ENCODE measurements around the gene BSPRY.
"Not testable (repeated sequence)": the region's sequence is repeated elsewhere in the genome, so short reads cannot be mapped to it uniquely, and the experiment has no call there.

The BSPRY gene

GRCh38 chr9:113373676-113374392 is 24.5 kb downstream of the BSPRY start:
- H3K4me1 ChIP-seq (ENCODE audit: control insufficient read depth, low read depth, low read length): no peaks in the 10 kb centered on the region
- H3K27ac ChIP-seq (ENCODE audit: low read length): no peak overlapping the region
- H3K27me3 ChIP-seq (ENCODE audit: control insufficient read depth, insufficient read depth, low read length): no peaks in the 10 kb centered on the region
- H3K9me3 ChIP-seq (ENCODE audit: control insufficient read depth, low read depth, low read length): no peaks in the 10 kb centered on the region
- H3K36me3 ChIP-seq (ENCODE audit: control insufficient read depth, low read depth, low read length): no peaks in the 10 kb centered on the region
- no peak overlapping the region for H3K9ac ChIP-seq (ENCODE audit: low read length)
- H3K4me3 ChIP-seq (ENCODE audit: low read length): no peak overlapping the region

GRCh38 chr9:113375057-113376023 is 26.0 kb downstream of the BSPRY start:
- Histone ChIP-seq H3K9me3 (ENCODE audit: control insufficient read depth, low read depth, low read length) (no peaks in the 10 kb centered on the region), H3K4me3 (ENCODE audit: low read length) (no peak overlapping the region), H3K9ac (ENCODE audit: low read length) (no peak overlapping the region), H3K27me3 (ENCODE audit: control insufficient read depth, insufficient read depth, low read length) (no peaks in the 10 kb centered on the region), H3K36me3 (ENCODE audit: control insufficient read depth, low read depth, low read length) (no peaks in the 10 kb centered on the region), H3K4me1 (ENCODE audit: control insufficient read depth, low read depth, low read length) (no peaks in the 10 kb centered on the region), H3K27ac (ENCODE audit: low read length) (no peak overlapping the region)

GRCh38 chr9:113376634-113377567 is 27.6 kb downstream of the BSPRY start, which contains the start of gene HDHD3:
Gene HDHD3 (minus strand): TSS chr9:113376986. CDS start chr9:113374354, 2,632 bp downstream.
- Histone ChIP-seq H3K9ac (ENCODE audit: low read length) (peak within 1 kb of the TSS; percentile 70), H3K4me1 (ENCODE audit: control insufficient read depth, low read depth, low read length) (no peaks in the 10 kb centered on the region), H3K9me3 (ENCODE audit: control insufficient read depth, low read depth, low read length) (no peaks in the 10 kb centered on the region), H3K4me3 (ENCODE audit: low read length) (peak within 1 kb of the TSS; percentile 80), H3K36me3 (ENCODE audit: control insufficient read depth, low read depth, low read length) (no peaks in the 10 kb centered on the region), H3K27ac (ENCODE audit: low read length) (no peak within 1 kb of the TSS), H3K27me3 (ENCODE audit: control insufficient read depth, insufficient read depth, low read length) (no peaks in the 10 kb centered on the region)

GRCh38 chr9:113379094-113379828 is 29.9 kb downstream of the BSPRY start:
- not testable (repeated sequence) for H3K9ac ChIP-seq (ENCODE audit: low read length); H3K9me3 ChIP-seq (ENCODE audit: control insufficient read depth, low read depth, low read length); H3K27me3 ChIP-seq (ENCODE audit: control insufficient read depth, insufficient read depth, low read length); H3K4me3 ChIP-seq (ENCODE audit: low read length); H3K4me1 ChIP-seq (ENCODE audit: control insufficient read depth, low read depth, low read length); H3K27ac ChIP-seq (ENCODE audit: low read length); H3K36me3 ChIP-seq (ENCODE audit: control insufficient read depth, low read depth, low read length)

- not testable (repeated sequence) for H3K27ac ChIP-seq (ENCODE audit: low read length); H3K9me3 ChIP-seq (ENCODE audit: control insufficient read depth, low read depth, low read length); H3K36me3 ChIP-seq (ENCODE audit: control insufficient read depth, low read depth, low read length); H3K9ac ChIP-seq (ENCODE audit: low read length); H3K4me1 ChIP-seq (ENCODE audit: control insufficient read depth, low read depth, low read length); H3K27me3 ChIP-seq (ENCODE audit: control insufficient read depth, insufficient read depth, low read length); H3K4me3 ChIP-seq (ENCODE audit: low read length)
These were observed 30.5 kb downstream of the BSPRY start for GRCh38 chr9:113379829-113380210.

- H3K9ac ChIP-seq (ENCODE audit: low read length): no peak overlapping the region
- no peaks in the 10 kb centered on the region for H3K36me3 ChIP-seq (ENCODE audit: control insufficient read depth, low read depth, low read length)
- no peaks in the 10 kb centered on the region for H3K4me1 ChIP-seq (ENCODE audit: control insufficient read depth, low read depth, low read length)
- no peaks in the 10 kb centered on the region for H3K27me3 ChIP-seq (ENCODE audit: control insufficient read depth, insufficient read depth, low read length)
- H3K27ac ChIP-seq (ENCODE audit: low read length): no peak overlapping the region
- H3K9me3 ChIP-seq (ENCODE audit: control insufficient read depth, low read depth, low read length): no peaks in the 10 kb centered on the region
- H3K4me3 ChIP-seq (ENCODE audit: low read length): no peak overlapping the region
These were observed 31.6 kb downstream of the BSPRY start for GRCh38 chr9:113380869-113381378.

GRCh38 chr9:113381441-113381840 is 32.1 kb downstream of the BSPRY start:
- H3K9ac ChIP-seq (ENCODE audit: low read length); H3K4me1 ChIP-seq (ENCODE audit: control insufficient read depth, low read depth, low read length); H3K27ac ChIP-seq (ENCODE audit: low read length); H3K4me3 ChIP-seq (ENCODE audit: low read length); H3K36me3 ChIP-seq (ENCODE audit: control insufficient read depth, low read depth, low read length); H3K9me3 ChIP-seq (ENCODE audit: control insufficient read depth, low read depth, low read length); H3K27me3 ChIP-seq (ENCODE audit: control insufficient read depth, insufficient read depth, low read length): not testable (repeated sequence)

GRCh38 chr9:113381909-113382411 is 32.6 kb downstream of the BSPRY start:
- Histone ChIP-seq H3K9ac (ENCODE audit: low read length) (no peak overlapping the region), H3K27ac (ENCODE audit: low read length) (no peak overlapping the region), H3K27me3 (ENCODE audit: control insufficient read depth, insufficient read depth, low read length) (no peaks in the 10 kb centered on the region), H3K4me3 (ENCODE audit: low read length) (no peak overlapping the region), H3K9me3 (ENCODE audit: control insufficient read depth, low read depth, low read length) (no peaks in the 10 kb centered on the region), H3K36me3 (ENCODE audit: control insufficient read depth, low read depth, low read length) (no peaks in the 10 kb centered on the region), H3K4me1 (ENCODE audit: control insufficient read depth, low read depth, low read length) (no peaks in the 10 kb centered on the region)

GRCh38 chr9:113386571-113387393 is 37.4 kb downstream of the BSPRY start:
- Histone ChIP-seq H3K9ac (ENCODE audit: low read length) (no peak overlapping the region), H3K36me3 (ENCODE audit: control insufficient read depth, low read depth, low read length) (no peaks in the 10 kb centered on the region), H3K4me3 (ENCODE audit: low read length) (no peak overlapping the region), H3K27me3 (ENCODE audit: control insufficient read depth, insufficient read depth, low read length) (no peaks in the 10 kb centered on the region), H3K9me3 (ENCODE audit: control insufficient read depth, low read depth, low read length) (no peaks in the 10 kb centered on the region), H3K27ac (ENCODE audit: low read length) (no peak overlapping the region), H3K4me1 (ENCODE audit: control insufficient read depth, low read depth, low read length) (no peaks in the 10 kb centered on the region)

Measured in iPS-18a (cell line).